Naive thymus-derived CD4-positive, alpha-beta T cell (primary cell): ENCODE measurements around the gene DTHD1. TPM values are rescaled to one million over a fixed set of nuclear protein-coding genes. Genes with fewer than 3 reads are reported as not detected.

Experiments
- ATAC-seq: fragments of 150-1000 bp; cut with Tn5 transposase; 2 replicates; pipeline ENCODE4 v1.10.0; 2021; ENCODE audit warnings: mild to moderate bottlenecking, moderate library complexity
- CTCF ChIA-PET: fragments of 350-600 bp; sonication (Branson Sonifier 250); formaldehyde crosslinking; loops from one replicate; lab custom pipeline; 2021; ENCODE audit warnings: antibody characterized with exemption; lab: Charles Lee
- POLR2A ChIA-PET: fragments of 350-600 bp; sonication (Branson Sonifier 250); formaldehyde crosslinking; loops from one replicate; lab custom pipeline; 2021; ENCODE audit warnings: antibody characterized with exemption, inconsistent platforms; lab: Charles Lee
- DNase-seq, 9 donors: peaks; one replicate each; pipeline versions ENCODE4 v3.0.0 to v3.0.0-alpha.2; 2020 to 2022; ENCODE audit warnings: mixed read lengths in 1 of 9
- H3K27ac ChIP-seq: one replicate; pipeline ENCODE4 v1.7.0; 2013; ENCODE audit warnings: mild to moderate bottlenecking, low read depth, low read length, moderate library complexity
- H3K27me3 ChIP-seq, 2 donors: one replicate each; pipeline ENCODE4 v1.7.0; 2013; ENCODE audit warnings: low read length in 2 of 2, mild to moderate bottlenecking in 2 of 2, moderate library complexity in 2 of 2; ENCODE audit not compliant: control insufficient read depth in 2 of 2, insufficient read depth in 2 of 2
- H3K36me3 ChIP-seq, 3 experiments: 1 replicate in 2 of 3; 2 replicates in 1 of 3; pipeline ENCODE4 v1.7.0; 2013; ENCODE audit warnings: low read length in 3 of 3, mild to moderate bottlenecking in 3 of 3, moderate library complexity in 1 of 3; ENCODE audit not compliant: insufficient read depth in 3 of 3, control insufficient read depth in 2 of 3
- H3K4me1 ChIP-seq, 2 donors: one replicate each; pipeline ENCODE4 v1.7.0; 2013; ENCODE audit warnings: low read length in 2 of 2, mild to moderate bottlenecking in 2 of 2, moderate library complexity in 1 of 2; ENCODE audit not compliant: control insufficient read depth in 2 of 2, insufficient read depth in 2 of 2
- H3K4me3 ChIP-seq: 2 replicates; pipeline ENCODE4 v1.7.0; 2013; ENCODE audit warnings: mild to moderate bottlenecking, low read length
- H3K9me3 ChIP-seq, 3 experiments: 1 replicate in 2 of 3; 2 replicates in 1 of 3; pipeline ENCODE4 v1.7.0; 2013; ENCODE audit warnings: low read length in 3 of 3; ENCODE audit not compliant: control insufficient read depth in 2 of 3
- H3K27ac Mint-ChIP-seq, 9 donors: one replicate each; pipeline ENCODE4 v1.8.0; 2020 to 2022; ENCODE audit warnings: mixed read lengths in 9 of 9, mild to moderate bottlenecking in 8 of 9, moderate library complexity in 5 of 9, inconsistent platforms in 2 of 9
- H3K27me3 Mint-ChIP-seq, 5 donors: one replicate each; pipeline ENCODE4 v1.8.0; 2021 to 2022; ENCODE audit warnings: mixed read lengths in 5 of 5, mild to moderate bottlenecking in 1 of 5
- H3K36me3 Mint-ChIP-seq, 5 donors: one replicate each; pipeline ENCODE4 v1.8.0; 2020 to 2022; ENCODE audit warnings: mixed read lengths in 5 of 5, mild to moderate bottlenecking in 3 of 5, inconsistent platforms in 1 of 5
- H3K4me1 Mint-ChIP-seq, 7 donors: one replicate each; pipeline ENCODE4 v1.8.0; 2020 to 2022; ENCODE audit warnings: mixed read lengths in 7 of 7, mild to moderate bottlenecking in 3 of 7, inconsistent platforms in 1 of 7
- H3K4me3 Mint-ChIP-seq, 10 donors: one replicate each; pipeline ENCODE4 v1.8.0; 2020 to 2022; ENCODE audit warnings: mild to moderate bottlenecking in 10 of 10, mixed read lengths in 10 of 10, moderate library complexity in 6 of 10, inconsistent platforms in 2 of 10
- H3K9me3 Mint-ChIP-seq, 11 donors: one replicate each; pipeline ENCODE4 v1.8.0; 2020 to 2022; ENCODE audit warnings: mixed read lengths in 11 of 11, mild to moderate bottlenecking in 4 of 11, inconsistent platforms in 1 of 11, moderate library complexity in 1 of 11
- intact Hi-C, 2 donors: fragments of 100-400 bp; cut with micrococcal nuclease; formaldehyde crosslinking; loops; one replicate each; pipeline ENCODE4 v1.15.1; 2023
- polyA plus RNA-seq, 2 donors: library from polyadenylated mRNA; unstranded; fragments of 300-500 nt; fragmentation: Illumina TruSeq; gene quantifications; one replicate each; pipeline ENCODE4 v1.2.3, GENCODE V29; 2021
- total RNA-seq, 6 experiments: library from RNA in 5 of 6; stranded (reverse) in 5 of 6; gene quantifications; 1 replicate in 5 of 6; 2 replicates in 1 of 6; pipeline ENCODE4 v1.2.3 and lab custom pipeline; 2021 to 2026

The DTHD1 gene
- total and polyA plus RNA-seq, 7 experiments from 2014 or later = 0.10 to 5.2 (median 0.72) TPM; not detected in 4

DNA sequence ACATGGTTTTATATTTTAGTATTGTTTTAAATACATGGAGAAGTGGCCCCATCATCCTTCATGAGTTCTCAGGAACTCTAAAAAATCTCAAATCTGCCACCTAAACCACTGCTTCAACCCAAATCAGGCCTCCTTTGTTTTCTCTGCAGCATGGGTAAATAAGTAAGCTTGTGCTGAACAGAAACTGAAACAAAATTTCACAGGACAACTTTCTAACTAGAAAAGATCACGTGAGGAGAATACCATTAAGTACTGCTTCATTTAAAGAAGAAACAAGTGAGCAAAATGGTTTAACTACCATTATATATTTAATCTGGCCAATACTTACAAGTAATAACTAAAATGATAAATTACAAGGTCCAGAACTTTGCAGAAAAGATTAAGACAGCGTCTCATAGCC is 39.6 kb upstream of the DTHD1 start:
- peak overlapping the region; percentile 67 for H3K4me3 ChIP-seq
- peaks cover 7 to 43% of the 10 kb centered on the region in 2 donors for H3K4me1 ChIP-seq
- H3K27ac Mint-ChIP-seq = peak overlapping the region; percentile 84 to 94 (median 91)
- POLR2A ChIA-PET = interaction anchor here (0.5 to 4.9 kb wide), 4 partner anchors 13 to 1169 kb away, joined by 3 to 63 read pairs (median 4); no protein-coding TSS in a partner anchor
- H3K36me3 ChIP-seq = peaks cover 0 to 5% (median 0%) of the 10 kb centered on the region in 3 experiments
- CTCF ChIA-PET = interaction anchor here (1.8 kb wide), 1 partner anchor 10 kb away, joined by 7 read pairs; no protein-coding TSS in a partner anchor
- H3K4me1 Mint-ChIP-seq = peaks cover 38 to 59% (median 51%) of the 10 kb centered on the region in 7 donors
- DNase-seq (peak in 7 of 9 donors; percentile 34 to 60 (median 50)), ATAC-seq (peak; percentile 48)
- intact Hi-C loops = loop anchor here (1.0 to 5.0 kb wide), 11 partner anchors 11 to 1446 kb away; partner anchors contain the start of gene RELL1 (in 1 of the 2)
- peaks cover 13 to 39% (median 27%) of the 10 kb centered on the region in 5 donors for H3K36me3 Mint-ChIP-seq
- peaks cover 3 to 14% (median 5%) of the 10 kb centered on the region in 11 donors for H3K9me3 Mint-ChIP-seq
- H3K9me3 ChIP-seq = no peaks in the 10 kb centered on the region
- peak overlapping the region; percentile 88 for H3K27ac ChIP-seq
- no peaks in the 10 kb centered on the region for H3K27me3 ChIP-seq
- H3K27me3 Mint-ChIP-seq = peaks cover 0 to 3% (median 0%) of the 10 kb centered on the region in 5 donors
- peak overlapping the region; percentile 82 to 95 (median 90) for H3K4me3 Mint-ChIP-seq

DNA sequence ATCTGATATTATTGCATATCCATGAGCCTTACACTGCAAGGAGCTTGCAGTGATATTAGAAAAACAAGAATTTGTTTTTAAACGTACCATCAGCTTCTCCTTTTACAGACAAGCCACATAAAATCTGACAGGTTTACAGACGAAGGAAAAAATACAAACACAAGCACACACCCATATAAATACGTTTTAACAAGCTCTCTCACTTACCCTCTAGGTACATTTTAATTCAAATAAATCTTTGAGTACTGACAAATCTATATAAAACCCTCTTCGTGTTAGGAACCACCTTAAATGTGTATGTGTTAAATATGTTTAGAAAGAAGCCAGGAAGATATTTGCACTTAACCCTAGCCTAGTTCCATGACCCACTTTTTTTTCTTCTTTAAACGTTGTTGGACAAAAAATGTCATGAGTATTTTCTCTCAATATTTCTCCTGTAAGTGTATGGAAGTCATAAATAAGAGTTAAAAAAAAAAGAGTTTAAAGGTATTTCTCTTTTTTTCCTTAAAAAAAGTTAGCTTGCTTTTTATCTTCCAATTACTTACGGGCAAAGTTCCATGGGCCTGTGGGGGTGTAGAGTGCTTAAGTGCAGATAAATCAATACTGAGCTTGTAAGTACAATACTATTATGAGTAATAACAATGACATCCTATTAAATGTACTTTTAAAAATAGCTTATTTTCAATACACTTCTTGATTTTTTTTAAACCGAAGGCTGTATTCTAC is 38.6 kb upstream of the DTHD1 start:
- Mint-ChIP-seq H3K4me1 (peaks cover 32 to 54% (median 46%) of the 10 kb centered on the region in 7 donors), H3K4me3 (peak overlapping the region; percentile 82 to 95 (median 90)), H3K27ac (peak overlapping the region; percentile 84 to 94 (median 91)), H3K27me3 (peaks cover 0 to 7% (median 0%) of the 10 kb centered on the region in 5 donors), H3K36me3 (peaks cover 13 to 30% (median 16%) of the 10 kb centered on the region in 5 donors), H3K9me3 (peaks cover 3 to 9% (median 5%) of the 10 kb centered on the region in 11 donors)
- peak overlapping the region; percentile 88 for H3K27ac ChIP-seq
- H3K4me3 ChIP-seq = peak overlapping the region; percentile 67
- peaks cover 0 to 5% (median 0%) of the 10 kb centered on the region in 3 experiments for H3K36me3 ChIP-seq
- ChIA-PET CTCF (interaction anchor here (0.6 to 1.8 kb wide), 5 partner anchors 9 to 47 kb away, joined by 3 to 7 read pairs (median 3); no protein-coding TSS in a partner anchor), POLR2A (interaction anchor here (0.6 to 4.9 kb wide), 5 partner anchors 9 to 96 kb away, joined by 3 to 63 read pairs (median 3); no protein-coding TSS in a partner anchor)
- intact Hi-C loops = loop anchor here (1.0 to 5.0 kb wide), 8 partner anchors 27 to 1445 kb away; partner anchors contain the start of gene RELL1 (in 1 of the 2)
- H3K4me1 ChIP-seq = peaks cover 7 to 36% of the 10 kb centered on the region in 2 donors
- H3K9me3 ChIP-seq = no peaks in the 10 kb centered on the region
- DNase-seq (peak in 1 of 9 donors; percentile 24), ATAC-seq (no peak)
- H3K27me3 ChIP-seq = no peaks in the 10 kb centered on the region

DNA sequence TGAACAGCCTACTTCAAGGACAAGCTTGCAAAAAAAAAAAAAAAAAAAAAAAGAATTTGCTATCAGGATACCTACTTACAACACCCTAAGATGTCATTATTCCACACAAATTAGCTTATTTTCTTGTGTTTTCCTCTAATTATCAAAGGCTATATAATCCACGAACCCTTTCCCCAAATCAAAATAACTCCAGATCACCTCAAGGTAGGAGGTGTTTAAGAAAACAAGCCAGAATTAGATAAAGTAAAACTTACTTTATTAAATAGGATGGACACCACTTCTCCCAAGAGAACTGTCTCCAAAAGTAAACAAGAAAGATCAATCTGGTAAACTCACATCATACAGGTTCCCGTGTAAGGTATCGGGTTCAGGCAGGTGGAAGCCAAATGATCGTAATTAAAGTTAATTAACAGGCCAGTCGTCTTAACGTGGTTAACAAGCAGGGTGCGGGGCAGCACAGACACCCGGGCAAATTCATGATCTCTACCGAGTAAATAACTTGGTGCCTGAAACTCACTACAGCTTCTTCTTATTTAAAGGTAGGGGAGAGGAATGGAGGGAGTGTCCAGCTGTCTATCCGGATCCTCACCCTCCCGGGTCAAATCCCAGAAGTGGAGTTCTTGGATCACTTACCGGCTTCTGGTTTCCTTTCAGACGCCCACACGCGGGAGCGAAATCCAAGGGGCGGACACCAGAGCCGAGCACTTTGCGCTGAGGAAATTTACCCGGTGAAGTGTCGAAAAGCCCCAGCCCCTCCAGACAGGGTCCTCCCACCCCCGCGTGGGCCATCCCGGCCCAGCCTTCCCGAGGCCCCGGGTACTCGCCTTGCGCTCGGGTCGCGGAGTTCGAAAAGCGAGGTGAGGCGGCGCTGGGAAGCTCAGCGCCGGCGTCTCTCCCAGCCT is 37.8 kb upstream of the DTHD1 start:
- peak in 7 of 9 donors; percentile 35 to 67 (median 47) for DNase-seq
- H3K27me3 Mint-ChIP-seq = peaks cover 0 to 11% (median 0%) of the 10 kb centered on the region in 5 donors
- peaks cover 0 to 5% (median 0%) of the 10 kb centered on the region in 11 donors for H3K9me3 Mint-ChIP-seq
- H3K27ac ChIP-seq = peak overlapping the region; percentile 88
- peak overlapping the region; percentile 67 for H3K4me3 ChIP-seq
- peaks cover 0 to 5% (median 0%) of the 10 kb centered on the region in 3 experiments for H3K36me3 ChIP-seq
- peak overlapping the region; percentile 82 to 95 (median 90) for H3K4me3 Mint-ChIP-seq
- H3K4me1 Mint-ChIP-seq = peaks cover 27 to 49% (median 39%) of the 10 kb centered on the region in 7 donors
- H3K9me3 ChIP-seq = no peaks in the 10 kb centered on the region
- peak; percentile 44 for ATAC-seq
- H3K36me3 Mint-ChIP-seq = peaks cover 5 to 22% (median 8%) of the 10 kb centered on the region in 5 donors
- intact Hi-C loops = loop anchor here (1.0 to 5.0 kb wide), 9 partner anchors 12 to 1444 kb away; partner anchors contain the start of gene RELL1 (in 1 of the 2)
- H3K27ac Mint-ChIP-seq = peak overlapping the region; percentile 84 to 94 (median 91)
- ChIA-PET CTCF (interaction anchor here (0.7 to 1.8 kb wide), 4 partner anchors 8 to 47 kb away, joined by 3 to 7 read pairs (median 3); no protein-coding TSS in a partner anchor), POLR2A (interaction anchor here (0.6 to 4.9 kb wide), 13 partner anchors 9 to 97 kb away, joined by 3 to 63 read pairs (median 3); no protein-coding TSS in a partner anchor)
- H3K27me3 ChIP-seq = no peaks in the 10 kb centered on the region
- H3K4me1 ChIP-seq = peaks cover 7 to 28% of the 10 kb centered on the region in 2 donors

DNA sequence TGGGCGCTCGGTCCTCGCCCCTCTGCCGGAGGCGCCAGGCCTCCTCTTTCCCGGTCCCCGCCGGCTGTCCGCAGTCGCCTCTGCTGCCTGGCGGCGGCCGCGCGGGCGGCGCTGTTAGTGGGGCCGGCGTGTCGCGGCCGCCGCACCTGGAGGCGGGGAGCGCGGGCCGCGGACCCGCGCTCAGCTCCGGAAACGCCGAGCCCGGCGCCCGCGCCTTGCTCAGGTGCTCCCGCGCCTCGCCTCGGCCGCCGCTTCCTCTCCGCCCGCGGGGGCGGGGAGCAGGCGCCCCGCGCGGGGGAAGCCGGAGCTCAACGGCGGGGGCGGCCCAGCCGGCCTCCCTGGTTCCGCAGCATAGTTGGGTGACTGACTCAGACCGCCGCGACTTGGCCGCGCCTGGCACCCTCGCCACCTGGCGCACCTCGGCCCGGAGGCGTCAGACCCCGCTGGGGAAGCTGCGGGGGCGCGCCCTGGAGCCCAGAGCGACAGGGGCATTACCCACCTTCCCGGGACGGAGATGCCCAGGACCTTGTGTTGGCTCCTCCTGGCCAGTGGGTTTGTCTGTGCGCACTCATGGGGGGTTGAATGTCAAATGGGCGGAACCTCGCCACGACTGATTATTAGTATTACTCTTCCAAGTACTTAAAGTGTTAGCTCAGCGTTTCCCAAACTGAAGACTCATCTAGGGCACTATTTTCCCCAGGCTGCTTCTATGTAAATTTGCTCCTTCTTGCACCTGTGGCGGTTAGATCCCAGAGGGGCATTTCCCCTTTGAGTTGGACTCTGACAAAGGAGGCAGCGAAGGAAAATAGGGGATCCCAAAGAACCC is 36.9 kb upstream of the DTHD1 start, which contains the start of gene ARAP2:
TSS of gene ARAP2 (minus strand) at position 258 of the 826 bp plus-strand sequence. CDS start 15,028 bp downstream, outside the sequence.
- Histone ChIP-seq H3K36me3 (peaks cover 0 to 5% (median 0%) of the 10 kb centered on the region in 3 experiments), H3K4me3 (peak within 1 kb of the TSS; percentile 67), H3K9me3 (no peaks in the 10 kb centered on the region), H3K27me3 (no peaks in the 10 kb centered on the region), H3K27ac (peak within 1 kb of the TSS; percentile 88), H3K4me1 (peaks cover 7 to 23% of the 10 kb centered on the region in 2 donors)
- H3K4me3 Mint-ChIP-seq = peak within 1 kb of the TSS; percentile 82 to 97 (median 94)
- intact Hi-C loops = loop anchor here (1.0 to 5.0 kb wide), 7 partner anchors 11 to 1443 kb away; partner anchors contain the start of gene RELL1 (in 1 of the 2)
- ChIA-PET CTCF (interaction anchor here (0.7 to 1.1 kb wide), 5 partner anchors 9 to 150 kb away, joined by 3 to 4 read pairs (median 3); no protein-coding TSS in a partner anchor), POLR2A (interaction anchor here (0.7 to 4.9 kb wide), 15 partner anchors 10 to 145 kb away, joined by 3 to 63 read pairs (median 3); no protein-coding TSS in a partner anchor)
- DNase-seq (peak; percentile 61 to 84 (median 71)), ATAC-seq (peak; percentile 84)
- H3K27ac Mint-ChIP-seq = peak within 1 kb of the TSS; percentile 89 to 96 (median 94)
- H3K4me1 Mint-ChIP-seq = peaks cover 25 to 46% (median 36%) of the 10 kb centered on the region in 7 donors
- peaks cover 0 to under 1% (median 0%) of the 10 kb centered on the region in 11 donors for H3K9me3 Mint-ChIP-seq
- H3K36me3 Mint-ChIP-seq = peaks cover under 1 to 15% (median 2%) of the 10 kb centered on the region in 5 donors
- peaks cover 0 to 15% (median 0%) of the 10 kb centered on the region in 5 donors for H3K27me3 Mint-ChIP-seq

DNA sequence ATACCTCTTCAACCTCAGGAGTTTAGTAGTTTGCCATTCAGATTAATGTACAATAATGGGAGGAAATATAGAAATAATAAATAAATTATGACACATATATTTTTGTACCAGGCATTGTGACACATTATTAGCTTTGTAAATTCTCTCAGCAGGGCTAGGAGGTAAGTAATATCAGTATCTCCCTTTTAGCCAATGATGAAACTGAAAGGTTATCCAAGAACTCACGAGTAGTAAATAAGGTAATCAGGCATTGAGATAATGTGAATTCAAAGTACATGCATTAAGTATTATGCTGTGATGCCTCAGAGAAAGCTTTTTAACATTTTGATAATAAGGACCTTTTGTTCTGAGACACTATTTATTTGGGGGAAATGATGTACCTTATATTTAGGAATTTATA is 31.8 kb upstream of the DTHD1 start:
- Mint-ChIP-seq H3K4me3 (no peak overlapping the region), H3K27ac (no peak overlapping the region), H3K9me3 (peaks cover 0 to 3% (median 0%) of the 10 kb centered on the region in 11 donors), H3K4me1 (peaks cover 16 to 36% (median 22%) of the 10 kb centered on the region in 7 donors), H3K27me3 (peaks cover 0 to 19% (median 0%) of the 10 kb centered on the region in 5 donors), H3K36me3 (peaks cover 0 to 8% (median 0%) of the 10 kb centered on the region in 5 donors)
- ATAC-seq = no peak
- DNase-seq = no peak
- Histone ChIP-seq H3K36me3 (no peaks in the 10 kb centered on the region), H3K4me1 (peaks cover 0 to 40% of the 10 kb centered on the region in 2 donors), H3K27me3 (no peaks in the 10 kb centered on the region), H3K4me3 (no peak overlapping the region), H3K9me3 (no peaks in the 10 kb centered on the region), H3K27ac (no peak overlapping the region)
- POLR2A ChIA-PET = no interaction called here
- intact Hi-C loops = no loop called here
- CTCF ChIA-PET = no interaction called here
